Measurements from ENCODE around the gene NLRP7. TPM values are rescaled to one million over a fixed set of nuclear protein-coding genes. Genes with fewer than 3 reads are reported as not detected.

NLRP7 gene
- total RNA-seq, 5 donors from 2014 or later (not counting 1 experiment from before 2014, with no cell fraction given) = not detected

DNA sequence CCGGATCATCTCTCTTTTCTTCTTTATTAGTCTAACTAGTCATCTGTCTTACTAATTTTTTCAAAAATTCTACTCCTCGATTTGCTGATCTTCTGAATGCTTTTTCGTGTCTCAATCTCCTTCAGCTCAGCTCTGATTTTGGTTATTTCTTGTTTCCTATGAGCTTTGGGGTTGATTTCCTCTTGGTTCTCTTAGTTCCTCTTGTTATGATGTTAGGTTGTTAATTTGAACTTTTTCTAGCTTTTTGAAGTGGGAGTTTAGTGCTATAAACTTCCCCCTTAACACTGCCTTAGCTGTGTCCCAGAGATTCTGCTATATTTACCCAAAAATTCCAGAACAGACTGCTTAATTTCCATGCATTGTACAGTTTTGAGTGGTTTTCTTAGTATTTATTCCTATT, 69.9 kb downstream of the NLRP7 start:
- no CpG with 5 or more reads among the region's 3 CpGs for WGBS (ENCODE audit: insufficient coverage)
- no peaks in the 10 kb centered on the region for H3K36me3 ChIP-seq (ENCODE audit: control insufficient read depth in 2 of 2, extremely low read depth in 1 of 2, insufficient read depth in 1 of 2, low read length in 1 of 2)
- Mint-ChIP-seq H3K4me1 (no peaks in the 10 kb centered on the region), H3K9me3 (no peaks in the 10 kb centered on the region), H3K27ac (no peak overlapping the region), H3K4me3 (no peak overlapping the region), H3K27me3 (peaks cover 22 to 28% of the 10 kb centered on the region in 2 donors), H3K36me3 (no peaks in the 10 kb centered on the region)
- no peak overlapping the region for H3K4me3 ChIP-seq (ENCODE audit: control insufficient read depth in 1 of 2, extremely low read depth in 1 of 2, low read length in 1 of 2)
- no peak overlapping the region for H3K27ac ChIP-seq (ENCODE audit: low read length)
- H3K27me3 ChIP-seq (replicated peaks in 1 of 2; ENCODE audit: control insufficient read depth in 2 of 2, extremely low read depth in 1 of 2, insufficient read depth in 2 of 2, low read length in 1 of 2) = peaks cover 0 to 17% of the 10 kb centered on the region in 2 experiments
- ChIA-PET POLR2A (no interaction called here), CTCF (interaction anchor here in 1 of 2 donors (0.6 kb wide), 1 partner anchor 1102 kb away, joined by 4 read pairs; no protein-coding TSS in a partner anchor)
- no peaks in the 10 kb centered on the region for H3K4me1 ChIP-seq (ENCODE audit: control insufficient read depth in 1 of 2, extremely low read depth in 1 of 2, insufficient read depth in 2 of 2, low read length in 2 of 2)
- no peaks in the 10 kb centered on the region for H3K9me3 ChIP-seq
- DNase-seq = no peak
- no peak for ATAC-seq (replicated peaks in 1 of 4)

DNA sequence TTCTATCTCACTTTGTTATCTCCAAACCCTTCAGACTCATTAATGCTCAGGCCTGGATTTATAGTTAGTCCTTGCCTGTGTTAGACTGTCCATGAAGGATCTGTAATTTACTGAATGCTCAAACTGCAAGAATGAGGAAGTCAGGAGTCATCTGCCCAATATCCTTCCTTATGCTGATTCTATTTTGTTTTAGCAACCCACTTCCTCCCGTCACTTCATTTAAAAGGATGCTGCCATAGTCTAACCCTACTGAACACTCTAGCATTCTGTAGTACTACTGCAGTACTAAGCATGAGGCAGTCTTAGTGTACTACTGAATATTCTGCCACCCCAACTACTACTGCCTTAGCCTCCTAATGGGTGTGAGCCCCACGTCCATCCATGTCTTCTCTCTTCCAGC, 71.8 kb downstream of the NLRP7 start:
- 29% methylated on average over 1 of the region's 2 CpGs for WGBS (ENCODE audit: insufficient coverage)
- DNase-seq (no peak), ATAC-seq (replicated peaks in 1 of 4) (no peak)
- Mint-ChIP-seq H3K4me1 (no peaks in the 10 kb centered on the region), H3K4me3 (no peak overlapping the region), H3K27ac (no peak overlapping the region), H3K9me3 (peaks cover 0 to 3% (median 0%) of the 10 kb centered on the region in 3 donors), H3K36me3 (no peaks in the 10 kb centered on the region), H3K27me3 (peaks cover 15 to 26% of the 10 kb centered on the region in 2 donors)
- H3K27ac ChIP-seq (ENCODE audit: low read length) = no peak overlapping the region
- H3K4me3 ChIP-seq (ENCODE audit: control insufficient read depth in 1 of 2, extremely low read depth in 1 of 2, low read length in 1 of 2) = no peak overlapping the region
- no peaks in the 10 kb centered on the region for H3K27me3 ChIP-seq (replicated peaks in 1 of 2; ENCODE audit: control insufficient read depth in 2 of 2, extremely low read depth in 1 of 2, insufficient read depth in 2 of 2, low read length in 1 of 2)
- H3K9me3 ChIP-seq = no peaks in the 10 kb centered on the region
- ChIA-PET CTCF (no interaction called here), POLR2A (no interaction called here)
- H3K4me1 ChIP-seq (ENCODE audit: control insufficient read depth in 1 of 2, extremely low read depth in 1 of 2, insufficient read depth in 2 of 2, low read length in 2 of 2) = no peaks in the 10 kb centered on the region
- H3K36me3 ChIP-seq (ENCODE audit: control insufficient read depth in 2 of 2, extremely low read depth in 1 of 2, insufficient read depth in 1 of 2, low read length in 1 of 2) = no peaks in the 10 kb centered on the region

DNA sequence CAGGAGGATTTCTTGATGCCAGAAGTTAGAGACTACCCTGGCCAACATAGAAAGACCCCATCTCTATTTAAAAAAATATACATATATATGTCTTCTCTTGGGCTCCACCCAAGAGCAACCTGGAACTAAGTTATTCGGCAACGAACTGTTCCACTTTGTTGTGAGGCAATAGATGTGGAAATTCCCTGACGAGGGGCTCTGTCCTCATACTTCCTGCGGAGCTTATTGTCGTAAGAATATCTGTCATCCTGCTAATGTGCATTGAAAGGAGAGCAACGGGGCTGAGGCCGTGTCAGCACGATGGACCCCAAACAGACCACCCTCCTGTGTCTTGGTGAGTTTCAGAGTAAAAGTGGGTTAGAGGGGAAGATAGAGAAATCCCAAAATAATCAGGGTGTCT, 73.3 kb downstream of the NLRP7 start, which contains the start of gene FCAR:
FCAR (plus strand) TSS at position 246 of the 400 bp plus-strand sequence; CDS start at position 301, 55 bp downstream.
- no peaks in the 10 kb centered on the region for H3K36me3 ChIP-seq (ENCODE audit: control insufficient read depth in 2 of 2, extremely low read depth in 1 of 2, insufficient read depth in 1 of 2, low read length in 1 of 2)
- H3K27ac Mint-ChIP-seq = no peak within 1 kb of the TSS
- no peaks in the 10 kb centered on the region for H3K9me3 ChIP-seq
- H3K27me3 Mint-ChIP-seq = peaks cover 8 to 18% of the 10 kb centered on the region in 2 donors
- H3K4me1 ChIP-seq (ENCODE audit: control insufficient read depth in 1 of 2, extremely low read depth in 1 of 2, insufficient read depth in 2 of 2, low read length in 2 of 2) = no peaks in the 10 kb centered on the region
- POLR2A ChIA-PET = no interaction called here
- no peak for ATAC-seq (replicated peaks in 1 of 4)
- H3K4me1 Mint-ChIP-seq = no peaks in the 10 kb centered on the region
- no peak within 1 kb of the TSS for H3K27ac ChIP-seq (ENCODE audit: low read length)
- H3K27me3 ChIP-seq (replicated peaks in 1 of 2; ENCODE audit: control insufficient read depth in 2 of 2, extremely low read depth in 1 of 2, insufficient read depth in 2 of 2, low read length in 1 of 2) = peaks cover 0 to 3% of the 10 kb centered on the region in 2 experiments
- CTCF ChIA-PET = no interaction called here
- H3K36me3 Mint-ChIP-seq = no peaks in the 10 kb centered on the region
- peak in 1 of 35 experiments; percentile 9 for DNase-seq
- WGBS (ENCODE audit: insufficient coverage) = 92% methylated on average over 6 of the region's 8 CpGs
- H3K9me3 Mint-ChIP-seq = peaks cover 0 to 3% (median 0%) of the 10 kb centered on the region in 3 donors
- no peak within 1 kb of the TSS for H3K4me3 Mint-ChIP-seq
- no peak within 1 kb of the TSS for H3K4me3 ChIP-seq (ENCODE audit: control insufficient read depth in 1 of 2, extremely low read depth in 1 of 2, low read length in 1 of 2)

Other genes with a start within 250 kb of the NLRP7 start
- gene KIR3DL3, start 223.1 kb downstream of the NLRP7 start, total RNA-seq = not detected
- under 1 TPM in 3 of 5 donors, not detected in 2; 0.16 to 0.89 (median 0.45) TPM for gene KIR2DL3, start 209.0 kb downstream of the NLRP7 start, total RNA-seq
- under 1 TPM in 2 of 5 donors, not detected in 3; 0.28 to 0.56 TPM for gene KIR2DL1, start 177.7 kb downstream of the NLRP7 start, total RNA-seq
- under 1 TPM in 2 of 5 donors, not detected in 3; 0.20 to 0.25 TPM for gene KIR2DL4, start 143.9 kb downstream of the NLRP7 start, total RNA-seq
- gene KIR3DL1, start 131.1 kb downstream of the NLRP7 start, total RNA-seq = under 1 TPM in 4 of 5 donors, not detected in 1; 0.44 to 0.68 (median 0.54) TPM
- 1 to 10 TPM in 1 of 5 donors, under 1 TPM in 3, not detected in 1; 0.53 to 1.5 (median 0.80) TPM for gene KIR2DS4, start 114.9 kb downstream of the NLRP7 start, total RNA-seq
- 10 to 100 TPM in 1 of 5 donors, 1 to 10 TPM in 2, under 1 TPM in 2; 0.61 to 12.5 (median 1.2) TPM for gene KIR3DL2, start 97.1 kb downstream of the NLRP7 start, total RNA-seq
- gene FCAR, start 73.3 kb downstream of the NLRP7 start, total RNA-seq = under 1 TPM in 1 of 5 donors, not detected in 4; 0.68 TPM
- 10 to 100 TPM in 1 of 5 donors, 1 to 10 TPM in 4; 2.1 to 16.2 (median 3.3) TPM for gene NCR1, start 41.4 kb downstream of the NLRP7 start, total RNA-seq
- gene NLRP2, start 18.8 kb upstream of the NLRP7 start, total RNA-seq = 1 to 10 TPM; 1.2 to 9.8 (median 6.5) TPM
- gene GP6, start 90.7 kb upstream of the NLRP7 start, total RNA-seq = under 1 TPM in 4 of 5 donors, not detected in 1; 0.33 to 0.55 (median 0.47) TPM
- gene RDH13, start 115.6 kb upstream of the NLRP7 start, total RNA-seq = 10 to 100 TPM; 12.4 to 35.8 (median 21.6) TPM
- 1 to 10 TPM; 1.1 to 3.5 (median 2.0) TPM for gene EPS8L1, start 128.3 kb upstream of the NLRP7 start, total RNA-seq
- 100 to 1,000 TPM; 129 to 197 (median 173) TPM for gene PPP1R12C, start 170.1 kb upstream of the NLRP7 start, total RNA-seq
- under 1 TPM in 2 of 5 donors, not detected in 3; 0.36 to 0.76 TPM for gene TNNT1, start 201.7 kb upstream of the NLRP7 start, total RNA-seq
- gene TNNI3, start 210.2 kb upstream of the NLRP7 start, total RNA-seq = not detected
- not detected for gene DNAAF3, start 219.1 kb upstream of the NLRP7 start, total RNA-seq
- 1 to 10 TPM in 2 of 5 donors, not detected in 3; 2.7 to 2.9 TPM for gene SYT5, start 232.8 kb upstream of the NLRP7 start, total RNA-seq

Data from T-cell (primary cell).